Activated effector memory CD4-positive, alpha-beta T cell treated with Interleukin-2 at 50 U/mL for 16 hours (primary cell): ENCODE measurements around the gene TBL2.
"Not testable (repeated sequence)": the region's sequence is repeated elsewhere in the genome, so short reads cannot be mapped to it uniquely, and the experiment has no call there.

Experiments
- DNase-seq: peaks from one replicate; pipeline ENCODE4 v3.0.0-alpha.2; 2020

Gene TBL2

DNA sequence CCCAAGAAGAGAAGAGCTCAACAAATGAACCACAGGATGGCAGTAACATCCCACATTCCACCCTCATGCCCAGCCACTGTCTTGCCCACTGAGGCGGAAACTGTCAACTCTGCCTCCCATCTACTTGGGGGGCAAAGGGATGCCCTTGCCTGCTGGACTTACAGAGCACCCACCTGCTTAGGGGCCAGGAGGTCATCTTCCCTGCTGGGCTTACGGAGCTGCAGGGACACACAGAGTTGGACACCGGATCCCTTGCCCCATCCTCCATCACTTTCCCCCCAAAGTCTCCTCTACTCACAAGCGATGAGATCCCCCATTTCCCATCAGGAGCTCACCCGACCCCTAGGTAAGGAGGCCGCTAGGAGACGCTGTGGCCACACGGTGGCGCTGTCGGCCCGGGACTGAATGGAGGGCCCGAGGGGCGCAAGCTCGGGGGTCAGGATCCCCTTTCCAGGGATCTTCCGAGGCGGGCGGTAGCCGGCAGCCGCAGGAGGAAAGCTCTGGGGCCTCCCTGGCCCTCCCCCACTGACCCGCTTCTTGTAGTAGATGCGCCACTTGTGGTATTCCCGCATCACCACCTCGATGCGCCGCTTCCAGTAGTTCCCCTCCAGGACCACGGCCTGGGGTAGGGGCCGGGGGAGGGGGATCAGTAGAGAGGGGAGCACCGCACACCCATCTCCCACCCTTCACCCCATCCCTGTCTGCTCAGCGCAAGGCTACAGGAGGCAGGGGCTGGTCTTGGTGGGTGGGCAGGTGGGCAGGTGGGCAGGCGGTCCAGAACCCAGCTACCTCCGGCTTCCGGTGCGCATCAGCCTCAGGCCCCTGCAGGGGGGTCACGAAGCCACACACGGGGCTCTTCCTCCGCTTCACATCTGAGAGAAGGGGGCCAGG lies 28.7 kb upstream of the TBL2 start:
- DNase-seq = peak; percentile 39

DNA sequence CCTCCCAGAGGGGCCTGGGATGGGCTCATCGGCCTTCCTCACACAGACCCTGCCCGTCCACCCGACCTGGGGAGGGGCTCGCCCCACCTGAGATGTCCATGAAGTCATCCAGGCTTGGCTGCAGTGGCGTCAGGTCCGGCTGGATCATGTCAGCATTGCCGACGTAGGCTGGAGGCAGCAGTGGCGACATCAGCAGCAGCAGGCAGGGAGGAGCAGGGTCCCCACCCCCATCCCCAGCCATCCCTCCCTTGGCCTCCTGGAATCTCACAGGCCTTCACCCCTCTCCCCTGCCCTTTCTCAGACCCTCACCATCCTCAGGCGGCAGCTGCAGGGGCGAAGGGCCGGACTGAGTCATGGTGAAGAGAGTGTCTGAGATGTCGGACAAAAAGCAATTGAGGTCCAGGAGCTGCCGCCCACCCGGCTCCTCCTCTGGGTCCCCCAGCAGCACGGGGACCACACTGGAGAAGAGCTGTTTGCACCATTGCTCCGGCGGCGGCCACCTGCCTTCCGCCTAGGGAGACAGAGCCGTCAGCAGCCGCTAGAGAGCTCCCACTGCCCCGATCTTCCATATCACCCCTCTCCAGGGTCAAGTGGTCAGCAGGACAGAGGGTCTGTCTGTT lies 27.3 kb upstream of the TBL2 start:
- no peak for DNase-seq

DNA sequence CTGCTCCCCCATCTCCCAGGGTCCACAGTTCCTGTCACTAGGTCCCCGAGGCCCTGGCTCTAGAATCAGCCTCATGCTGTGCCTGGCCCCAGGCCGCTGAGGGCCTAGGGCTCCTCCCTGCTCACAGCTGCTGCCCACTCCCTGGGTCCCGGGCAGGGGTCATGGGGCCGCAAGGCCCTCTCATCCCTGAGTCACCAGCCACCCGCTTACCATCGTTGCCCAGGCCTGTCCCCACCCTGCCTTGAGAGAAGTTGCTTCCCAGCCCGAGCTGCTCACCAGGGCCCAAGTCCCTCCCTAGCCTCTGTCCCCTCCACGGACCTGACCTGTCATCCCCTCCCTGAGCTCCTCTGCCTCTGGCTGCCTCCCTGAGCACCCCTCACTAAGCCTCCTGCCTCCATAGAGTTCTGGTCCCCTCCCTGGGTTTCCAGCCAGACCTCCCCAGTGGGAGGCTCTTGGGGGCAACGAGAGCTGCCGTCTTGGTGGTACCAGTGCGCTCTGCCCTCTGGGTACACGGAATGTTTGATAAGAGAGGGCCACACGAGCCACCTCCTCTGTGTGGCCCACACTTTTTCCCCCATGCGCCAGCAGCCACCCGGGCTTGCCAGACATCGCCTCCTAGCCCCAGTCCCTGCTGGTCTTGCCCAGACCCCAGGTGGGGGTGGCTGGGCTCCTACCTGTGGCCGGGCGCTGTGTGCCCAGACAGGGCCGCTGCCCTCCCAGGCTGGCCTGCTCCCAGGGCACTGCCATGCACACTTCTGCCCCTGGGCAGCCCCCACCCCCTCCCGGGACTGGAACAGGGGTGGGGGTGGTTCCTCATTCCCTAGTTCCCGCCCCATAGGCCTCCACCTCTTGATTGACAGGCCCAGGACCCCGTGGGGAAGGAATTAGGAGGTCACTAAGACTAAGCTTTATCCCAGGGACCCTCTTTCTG lies 24.6 kb upstream of the TBL2 start:
- no peak for DNase-seq

DNA sequence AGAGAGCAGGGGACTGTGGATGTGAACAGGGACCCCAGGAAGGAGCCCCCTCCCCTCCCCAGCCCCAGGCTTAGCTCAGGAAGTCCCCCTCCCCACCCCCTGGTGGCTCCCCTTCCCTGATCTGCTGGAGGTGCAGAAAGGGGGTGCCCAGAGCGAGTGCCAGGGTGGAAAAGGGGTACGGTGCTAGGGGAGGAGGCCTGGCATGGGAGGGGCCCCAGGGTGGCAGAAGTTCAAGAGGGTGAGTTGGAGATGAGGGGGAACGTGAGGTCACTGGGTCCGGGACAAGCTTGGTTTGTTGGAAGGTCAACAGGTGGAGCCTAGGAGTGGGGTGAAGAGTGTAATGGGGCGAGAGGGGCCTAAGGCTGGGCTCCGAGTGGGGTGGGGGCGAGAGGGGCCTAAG lies 21.5 kb upstream of the TBL2 start:
- DNase-seq = no peak

DNA sequence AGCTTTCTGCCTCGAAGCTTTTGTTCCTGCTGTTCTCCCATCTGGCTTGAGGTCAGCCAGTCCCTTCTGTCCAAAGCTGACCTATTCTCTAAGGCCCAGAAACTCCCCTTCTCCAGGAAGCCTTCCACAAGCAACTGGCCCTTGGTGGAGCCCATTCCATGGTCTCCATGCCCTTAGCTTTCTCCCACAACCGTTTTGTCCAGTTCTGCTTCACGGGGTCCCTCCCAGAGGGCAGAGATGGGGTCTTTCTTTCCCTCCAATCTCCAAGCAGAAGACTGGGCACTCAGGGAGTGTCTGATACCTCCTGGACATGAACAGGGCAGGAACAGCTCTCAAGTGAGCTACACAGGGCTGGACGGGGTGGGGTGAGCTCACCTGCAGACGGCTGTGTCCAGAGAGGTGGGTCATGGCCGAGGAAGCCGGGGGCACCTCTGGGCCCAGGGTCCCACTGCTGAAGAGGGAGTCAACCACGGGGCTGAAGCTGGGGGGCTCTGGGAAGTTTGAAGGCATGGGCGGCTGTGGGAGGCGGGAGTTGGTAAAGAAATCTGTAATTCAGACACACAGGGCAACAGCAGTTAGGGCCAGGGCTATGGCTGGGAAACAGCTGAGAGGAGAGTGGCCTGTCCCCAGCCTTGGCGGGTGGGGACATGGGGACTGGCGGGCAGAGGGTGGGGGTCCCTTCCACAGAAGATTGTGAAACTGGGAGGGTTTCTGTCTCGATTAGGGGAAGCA lies 20.9 kb upstream of the TBL2 start:
- DNase-seq = no peak

DNA sequence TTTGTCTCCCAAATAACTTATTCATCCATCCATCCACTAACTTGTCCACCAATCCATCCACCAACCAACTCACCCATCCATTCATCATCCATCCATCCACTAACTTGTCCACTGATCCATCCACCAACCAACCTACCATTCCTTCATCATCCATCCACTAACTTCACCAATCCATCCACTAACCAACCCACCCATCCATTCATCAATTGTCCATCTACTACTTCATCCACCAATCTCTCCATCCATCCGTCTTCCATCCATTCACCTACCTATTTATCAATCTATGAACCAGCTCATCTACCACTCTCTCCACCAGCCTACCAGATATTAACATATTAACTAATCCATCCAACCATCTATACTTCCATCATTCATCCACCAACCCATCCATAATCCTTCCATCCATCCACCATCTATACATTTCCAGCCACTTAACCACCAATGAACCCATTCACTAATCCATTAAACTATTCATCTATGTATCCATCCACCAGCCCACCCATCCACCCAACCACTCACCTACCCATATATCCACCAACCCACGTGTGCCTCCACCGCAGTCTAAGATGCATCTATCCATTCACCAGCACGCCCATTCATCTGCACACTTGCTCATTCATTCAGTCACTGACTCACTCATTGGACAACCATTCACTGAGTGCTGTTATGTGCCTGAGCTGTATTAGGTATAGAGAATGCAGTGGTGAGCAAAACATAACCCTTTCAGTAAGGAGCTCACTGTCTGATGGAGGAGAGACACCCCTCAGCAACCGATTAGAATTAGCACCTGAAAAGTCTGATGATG lies 19.8 kb upstream of the TBL2 start:
- DNase-seq = no peak

DNA sequence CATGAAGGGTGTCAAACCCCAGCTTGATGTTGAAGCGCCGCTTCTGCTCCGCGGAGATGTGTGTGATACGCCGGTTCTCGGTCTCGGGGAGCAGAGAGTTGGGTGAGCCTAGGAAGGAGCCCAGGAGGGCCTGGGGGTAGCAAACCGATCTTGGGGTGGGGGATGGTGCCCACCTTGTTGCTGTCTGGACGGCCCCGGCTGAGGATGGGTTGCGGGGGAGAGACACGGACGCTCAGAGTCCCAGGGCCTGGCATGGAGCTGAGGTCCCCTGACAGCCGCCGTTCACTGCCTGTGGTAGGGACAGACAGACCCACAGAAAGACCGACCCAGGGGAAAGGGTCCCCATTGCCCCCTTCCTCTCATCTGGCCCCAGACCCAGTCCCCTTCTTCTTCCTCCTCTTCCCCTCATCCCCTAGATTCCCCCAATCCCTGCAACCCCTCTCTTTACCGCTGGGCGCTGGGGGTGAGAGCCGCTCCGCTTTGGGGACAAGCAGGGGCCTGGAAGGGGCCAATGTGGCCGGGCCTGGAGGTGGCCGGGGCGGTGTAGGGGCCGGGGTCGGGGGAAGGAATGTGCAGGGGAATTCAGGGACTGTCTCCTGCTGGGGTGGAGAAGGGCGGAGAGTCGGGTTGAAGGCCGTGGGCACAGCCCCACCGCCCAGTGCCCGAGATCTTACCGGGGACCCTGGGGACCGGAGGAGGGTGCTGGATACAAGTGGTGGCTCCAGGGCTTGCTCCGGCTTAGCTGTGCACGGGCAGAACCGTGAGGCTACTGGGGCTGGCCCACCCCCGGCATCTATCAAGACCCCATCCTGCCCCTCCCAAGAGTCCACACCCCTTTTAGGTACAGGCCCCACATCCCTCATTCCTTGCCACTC lies 18.0 kb upstream of the TBL2 start:
- DNase-seq = no peak

DNA sequence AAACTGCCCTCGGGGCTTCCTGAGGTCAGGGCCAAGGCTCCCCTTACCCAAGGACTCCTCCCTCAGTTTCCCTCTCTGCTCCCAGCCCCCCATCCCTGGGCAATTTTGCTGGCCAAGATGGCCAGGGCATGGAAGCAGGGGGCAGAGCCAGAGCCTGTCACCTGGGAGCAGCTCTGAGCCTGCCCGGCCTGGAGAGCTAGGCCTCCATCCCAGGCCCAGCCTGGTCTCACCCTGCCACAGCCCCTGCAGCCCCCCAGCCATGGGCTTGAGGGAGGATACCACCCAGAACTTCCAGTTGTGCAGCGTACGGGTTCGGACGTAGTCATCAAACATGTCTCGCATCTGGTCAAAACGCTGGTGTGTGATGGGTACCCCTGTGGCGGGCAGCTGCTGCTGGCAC lies 17.0 kb upstream of the TBL2 start:
- DNase-seq = no peak

DNA sequence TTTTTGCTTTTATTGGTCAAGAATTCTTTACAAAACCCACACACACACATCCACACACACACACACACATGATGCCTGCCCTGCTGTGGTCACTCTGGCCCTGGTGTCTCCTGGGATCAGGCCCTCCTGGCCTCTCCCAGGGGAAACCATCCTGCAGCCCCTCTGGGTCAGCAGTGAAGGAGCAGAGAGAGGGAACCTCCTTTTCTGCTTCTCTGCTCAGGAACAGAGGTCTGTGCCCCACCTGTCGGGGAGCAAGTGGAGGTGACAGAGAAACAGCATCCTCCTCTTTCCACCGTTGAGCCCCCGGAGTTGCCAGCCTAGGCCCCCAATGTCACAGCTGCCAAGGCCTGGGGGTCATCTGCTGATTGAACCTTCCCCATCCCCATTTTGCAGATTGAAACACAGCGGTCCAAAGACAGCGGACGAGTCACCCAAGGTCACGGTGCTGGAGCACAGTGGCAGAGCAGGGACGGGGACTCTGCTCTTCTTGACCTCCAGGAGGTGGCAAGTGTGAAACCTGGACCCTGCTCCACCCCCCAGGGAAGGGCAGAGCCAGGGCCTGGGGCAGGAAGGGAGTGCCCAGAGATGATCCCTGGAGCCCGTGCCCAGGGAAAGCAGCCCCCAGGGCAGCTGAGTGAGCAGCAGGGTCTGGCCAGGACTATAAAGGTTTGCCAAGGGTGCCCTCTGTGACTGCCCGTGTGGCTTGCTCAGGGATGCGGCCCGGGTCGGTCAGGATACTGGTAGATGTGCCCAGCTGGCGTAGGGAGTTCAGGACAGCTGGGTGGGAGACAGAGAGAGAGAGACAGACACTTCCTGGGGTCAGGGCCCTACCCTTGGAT lies 15.0 kb upstream of the TBL2 start:
- no peak for DNase-seq

DNA sequence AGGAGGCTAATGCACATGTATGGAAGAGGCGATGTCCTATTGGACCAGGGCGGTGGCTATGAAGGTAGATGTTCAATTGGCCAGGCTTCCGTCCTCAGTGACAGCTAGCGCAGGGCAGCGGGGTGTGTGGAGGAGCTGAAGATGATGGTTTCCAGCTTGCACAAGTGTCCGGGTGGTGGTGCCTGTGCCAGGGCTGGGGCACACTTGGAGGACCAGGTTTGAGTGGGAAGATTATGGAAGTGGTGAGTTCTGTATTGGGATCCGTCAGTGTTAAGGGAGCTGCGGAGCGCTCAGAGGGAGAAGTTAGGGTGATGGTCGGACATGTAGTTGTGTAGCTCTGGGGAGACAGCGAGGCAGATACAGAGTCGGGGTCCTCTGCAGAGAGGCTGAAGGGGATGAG lies 8.5 kb upstream of the TBL2 start:
- no peak for DNase-seq

DNA sequence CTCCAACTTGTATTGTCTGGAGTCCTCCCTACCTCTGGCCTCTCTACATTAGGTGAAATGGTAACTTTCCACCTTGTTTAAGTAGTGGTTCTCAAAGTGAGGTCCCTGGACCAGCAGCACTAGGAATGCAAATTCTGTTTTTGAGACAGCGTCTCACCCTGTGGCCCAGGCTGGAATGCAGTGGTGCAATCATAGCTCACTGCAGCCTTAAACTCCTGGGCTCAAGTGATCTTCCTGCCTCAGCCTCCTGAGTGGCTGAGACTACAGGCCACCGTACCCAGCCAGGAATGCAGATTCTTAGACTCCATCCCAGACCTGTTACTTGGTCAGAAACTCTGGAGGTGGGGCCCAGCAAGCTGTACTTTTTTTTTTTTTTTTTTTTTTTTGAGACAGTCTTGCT lies 6.8 kb upstream of the TBL2 start:
- DNase-seq = no peak

DNA sequence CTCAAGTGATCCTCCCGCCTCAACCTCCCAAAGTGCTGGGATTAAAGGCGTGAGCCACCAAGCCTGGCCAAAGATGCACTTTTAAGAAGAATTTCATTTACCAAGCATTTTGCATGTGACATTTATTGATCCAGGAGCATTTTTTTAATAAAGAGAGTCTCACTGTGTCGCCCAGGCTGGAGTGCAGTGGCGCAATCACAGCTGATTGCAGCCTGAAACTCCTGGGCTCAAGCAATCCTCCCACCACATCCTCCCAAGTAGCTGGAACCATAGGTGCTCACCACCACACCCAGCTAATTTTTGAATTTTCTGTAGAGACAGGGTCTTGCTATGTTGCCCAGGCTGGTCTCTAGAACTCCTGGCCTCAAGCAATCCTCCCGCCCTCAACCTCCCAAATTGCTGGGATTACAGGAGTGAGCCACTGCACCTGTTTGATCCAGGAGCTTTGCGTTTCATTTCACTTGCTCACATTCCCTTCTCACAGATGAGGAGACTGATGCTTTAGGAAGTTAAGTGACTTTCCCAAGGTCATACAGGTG lies 4.4 kb upstream of the TBL2 start:
- DNase-seq = no peak

DNA sequence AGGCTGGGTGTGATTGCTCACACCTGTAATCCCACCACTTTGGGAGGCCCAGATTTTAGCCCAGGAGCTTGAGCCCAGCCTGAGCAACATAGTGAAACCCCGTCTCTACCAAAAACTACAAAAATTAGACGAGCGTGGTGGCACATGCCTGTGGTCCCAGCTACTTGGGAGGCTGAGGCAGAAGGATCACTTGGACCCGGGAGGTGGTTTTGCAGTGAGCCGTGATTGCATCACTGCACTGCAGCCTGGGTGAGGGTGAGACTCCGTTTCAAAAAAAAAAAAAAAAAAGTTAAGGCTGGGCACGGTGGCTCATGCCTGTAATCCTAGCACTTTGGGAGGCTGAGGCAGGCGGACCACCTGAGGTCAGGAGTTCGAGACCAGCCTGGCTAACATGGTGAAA lies 2.6 kb upstream of the TBL2 start:
- not testable (repeated sequence) for DNase-seq

DNA sequence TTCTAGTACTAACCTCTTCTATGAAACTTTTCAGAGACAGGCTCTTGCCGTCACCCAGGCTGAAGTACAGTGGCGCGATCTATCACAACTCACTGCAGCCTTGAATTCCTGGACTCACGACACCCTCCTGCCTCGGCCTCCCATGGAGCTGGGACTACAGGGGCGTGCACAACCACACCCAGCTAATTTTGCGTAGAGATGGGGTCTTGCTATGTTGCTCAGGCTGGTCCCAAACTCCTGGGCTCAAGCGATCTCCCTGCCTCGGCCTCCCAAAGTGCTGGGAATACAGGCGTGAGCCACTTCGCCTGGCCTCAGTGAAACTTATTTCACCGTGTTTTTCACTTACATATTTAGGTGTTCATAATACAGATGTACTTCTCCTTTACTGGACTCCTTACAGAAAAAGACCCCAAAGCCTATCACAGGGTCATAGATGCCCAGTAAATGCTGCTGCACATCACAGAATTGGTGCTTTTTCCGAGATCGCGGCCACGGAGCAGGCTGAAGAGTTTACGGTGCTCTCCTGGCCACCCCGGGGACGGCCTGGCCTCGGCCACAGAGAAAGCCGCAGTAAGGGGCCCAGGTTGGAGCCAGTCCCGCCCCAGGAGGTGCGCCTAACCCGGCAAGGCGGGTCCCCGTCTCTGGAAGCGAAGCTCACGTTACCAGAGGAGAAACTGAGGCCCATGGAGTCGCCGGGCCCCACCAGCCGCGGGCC lies 595 bp downstream of the TBL2 start:
- DNase-seq = no peak

DNA sequence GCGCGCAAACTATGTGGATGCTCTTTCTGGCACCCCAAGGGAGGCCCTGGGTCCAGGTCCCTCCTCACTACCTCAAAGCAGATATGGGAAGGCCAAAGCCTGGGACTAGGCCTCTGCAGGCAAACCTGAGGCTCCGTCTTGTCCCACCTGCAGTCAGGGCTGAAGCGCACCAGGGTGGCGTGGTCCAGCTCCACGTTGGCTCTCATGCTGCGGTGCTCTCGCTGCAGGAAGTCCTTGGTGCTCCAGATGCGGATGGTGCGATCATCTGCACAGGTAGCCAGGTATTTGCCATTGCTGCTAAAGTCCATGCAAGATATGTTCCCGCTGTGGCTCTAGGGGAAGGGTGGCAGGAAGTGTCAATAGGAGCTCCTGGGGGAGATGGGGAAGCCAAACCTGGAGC lies 4.6 kb downstream of the TBL2 start:
- no peak for DNase-seq

DNA sequence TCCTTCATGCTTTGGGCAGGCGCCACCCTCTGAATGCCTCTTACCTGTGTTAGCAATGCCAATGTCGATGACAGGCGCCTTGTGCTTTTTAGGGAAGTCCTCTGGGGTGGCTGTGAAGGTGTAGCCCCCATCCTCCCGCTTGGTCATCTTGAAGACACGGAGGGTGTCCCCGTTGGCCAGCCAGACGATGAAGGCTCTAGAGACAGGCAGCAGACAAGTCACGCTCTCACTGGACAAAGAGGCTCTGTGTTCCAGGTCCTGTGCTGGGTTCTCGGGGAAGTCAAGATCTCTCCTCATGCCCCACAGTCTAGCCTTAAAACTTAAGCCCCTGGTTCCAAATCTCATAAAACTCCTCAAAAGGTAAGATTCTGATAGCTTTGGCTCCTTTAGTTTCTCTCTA lies 5.1 kb downstream of the TBL2 start:
- DNase-seq = no peak

DNA sequence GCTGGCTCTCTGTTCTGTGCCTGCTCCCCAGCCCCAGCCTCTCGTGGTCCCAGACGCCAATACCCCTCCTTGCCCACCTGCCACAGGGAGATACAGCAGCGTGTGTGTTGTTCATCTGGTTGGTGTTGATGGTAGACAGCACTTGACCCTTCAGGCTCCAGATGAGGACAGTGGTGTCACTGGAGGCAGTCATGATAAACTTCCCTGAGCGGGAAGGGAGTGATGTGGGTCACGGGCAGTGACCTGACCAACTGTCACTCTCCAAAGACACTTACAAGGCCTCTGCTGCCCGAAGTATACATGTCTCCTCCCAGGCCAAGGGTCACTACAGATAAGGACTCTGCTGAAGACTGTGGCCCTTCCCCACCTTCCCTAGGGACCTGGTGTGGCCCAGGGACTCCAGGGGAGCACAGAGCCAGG lies 5.6 kb downstream of the TBL2 start:
- DNase-seq = no peak

DNA sequence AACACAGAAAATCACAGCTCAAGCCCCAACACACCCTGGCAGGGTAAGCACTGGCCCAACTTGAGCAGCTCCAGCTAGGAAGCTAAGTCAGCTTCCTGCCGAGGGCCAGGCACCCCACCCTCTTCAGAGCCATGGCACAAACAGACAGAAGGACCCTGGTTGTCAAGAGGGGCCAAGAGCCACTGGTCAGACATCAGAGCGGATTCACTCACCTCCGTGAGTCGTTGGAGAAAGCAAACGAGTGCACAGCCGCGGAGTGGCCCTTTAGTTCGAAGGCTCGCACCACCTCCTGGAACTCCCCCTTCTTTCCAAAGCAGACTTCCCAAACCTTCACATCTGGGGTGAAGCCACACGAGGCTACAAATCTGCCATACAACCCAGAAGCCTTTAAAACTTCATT lies 7.4 kb downstream of the TBL2 start:
- no peak for DNase-seq

DNA sequence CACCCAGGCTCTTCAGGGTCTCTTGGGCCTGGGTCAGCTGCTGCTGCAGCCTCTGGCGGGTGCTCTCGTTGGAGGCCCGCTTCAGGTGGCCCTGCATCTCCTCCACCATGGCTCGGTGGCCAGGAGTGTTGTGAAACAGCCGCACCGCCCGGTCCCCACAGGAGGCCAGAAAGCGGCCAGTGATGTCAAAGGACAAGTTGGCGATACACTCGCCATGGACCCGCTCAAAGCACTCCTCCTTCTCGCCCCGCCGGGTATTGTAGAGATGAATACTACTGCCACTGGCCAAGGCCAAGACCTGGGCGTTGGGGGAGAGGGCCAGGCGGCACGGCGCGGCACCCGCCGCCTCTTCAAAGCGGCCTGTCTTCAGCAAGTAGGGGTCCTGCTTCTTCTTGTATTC lies 7.9 kb downstream of the TBL2 start:
- DNase-seq = no peak
